ENCODE results near the gene LTBP1. TPM values are rescaled to one million over a fixed set of nuclear protein-coding genes. Genes with fewer than 3 reads are reported as not detected.

The LTBP1 gene
- total and polyA plus RNA-seq, 2 experiments from 2014 or later: 15.7 to 49.8 TPM

DNA sequence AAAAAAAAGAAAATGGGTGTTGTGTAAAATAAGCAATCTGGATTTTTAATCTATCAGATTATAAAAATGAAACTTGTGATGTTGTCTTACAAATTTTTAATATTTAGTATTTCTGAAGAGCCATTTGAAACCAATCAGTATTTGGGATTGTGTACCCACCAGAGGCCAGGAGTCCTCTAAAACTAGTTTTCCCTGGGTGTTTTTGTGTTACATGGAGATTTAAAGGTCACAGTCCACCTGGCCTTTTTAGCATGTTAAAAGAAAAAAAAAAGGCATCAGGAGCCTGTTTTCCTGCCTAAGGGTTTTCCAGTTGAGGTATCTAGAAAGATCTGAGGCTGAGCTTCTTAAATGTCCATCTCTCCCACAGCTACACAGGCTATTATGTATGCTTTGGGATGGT is 221.7 kb downstream of the LTBP1 start (continued):
- TF ChIP-seq ZNF462 (CRISPR knock-in tag; IDR thresholded peaks at IDR 0.05) (no peak), POLR2AphosphoS5 (IDR thresholded peaks at IDR 0.05; ENCODE audit: low read depth) (no peak)
- TF ChIP-seq, protein P1, sequence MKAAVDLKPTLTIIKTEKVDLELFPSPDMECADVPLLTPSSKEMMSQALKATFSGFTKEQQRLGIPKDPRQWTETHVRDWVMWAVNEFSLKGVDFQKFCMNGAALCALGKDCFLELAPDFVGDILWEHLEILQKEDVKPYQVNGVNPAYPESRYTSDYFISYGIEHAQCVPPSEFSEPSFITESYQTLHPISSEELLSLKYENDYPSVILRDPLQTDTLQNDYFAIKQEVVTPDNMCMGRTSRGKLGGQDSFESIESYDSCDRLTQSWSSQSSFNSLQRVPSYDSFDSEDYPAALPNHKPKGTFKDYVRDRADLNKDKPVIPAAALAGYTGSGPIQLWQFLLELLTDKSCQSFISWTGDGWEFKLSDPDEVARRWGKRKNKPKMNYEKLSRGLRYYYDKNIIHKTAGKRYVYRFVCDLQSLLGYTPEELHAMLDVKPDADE (IDR thresholded peaks at IDR 0.05): no peak
- TF ChIP-seq, protein P2, sequence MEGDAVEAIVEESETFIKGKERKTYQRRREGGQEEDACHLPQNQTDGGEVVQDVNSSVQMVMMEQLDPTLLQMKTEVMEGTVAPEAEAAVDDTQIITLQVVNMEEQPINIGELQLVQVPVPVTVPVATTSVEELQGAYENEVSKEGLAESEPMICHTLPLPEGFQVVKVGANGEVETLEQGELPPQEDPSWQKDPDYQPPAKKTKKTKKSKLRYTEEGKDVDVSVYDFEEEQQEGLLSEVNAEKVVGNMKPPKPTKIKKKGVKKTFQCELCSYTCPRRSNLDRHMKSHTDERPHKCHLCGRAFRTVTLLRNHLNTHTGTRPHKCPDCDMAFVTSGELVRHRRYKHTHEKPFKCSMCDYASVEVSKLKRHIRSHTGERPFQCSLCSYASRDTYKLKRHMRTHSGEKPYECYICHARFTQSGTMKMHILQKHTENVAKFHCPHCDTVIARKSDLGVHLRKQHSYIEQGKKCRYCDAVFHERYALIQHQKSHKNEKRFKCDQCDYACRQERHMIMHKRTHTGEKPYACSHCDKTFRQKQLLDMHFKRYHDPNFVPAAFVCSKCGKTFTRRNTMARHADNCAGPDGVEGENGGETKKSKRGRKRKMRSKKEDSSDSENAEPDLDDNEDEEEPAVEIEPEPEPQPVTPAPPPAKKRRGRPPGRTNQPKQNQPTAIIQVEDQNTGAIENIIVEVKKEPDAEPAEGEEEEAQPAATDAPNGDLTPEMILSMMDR (conservative IDR thresholded peaks at IDR 0.05; ENCODE audit: low read depth in 2 of 2): no peak

DNA sequence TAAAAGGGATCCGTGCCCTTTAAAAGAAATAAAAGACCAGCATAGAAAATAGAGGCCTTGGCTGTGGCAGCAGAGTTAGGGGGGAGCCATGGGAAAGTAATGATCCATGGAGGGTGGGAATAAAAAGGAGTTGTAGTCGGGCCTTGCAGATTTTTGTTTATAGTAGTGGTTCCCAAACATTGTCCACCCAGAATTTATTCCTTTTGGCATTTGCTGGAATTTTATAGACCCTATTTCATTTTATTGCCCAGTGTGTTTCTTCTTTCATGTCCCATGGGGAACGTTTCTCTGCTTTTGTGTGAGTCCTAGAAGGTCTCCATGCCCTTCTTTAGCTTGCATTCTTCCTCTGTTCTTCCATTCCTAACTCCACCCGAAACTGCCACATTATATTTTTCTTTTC is 222.2 kb downstream of the LTBP1 start:
- DNase-seq (ENCODE audit: low spot score): no peak
- H3K4me1 ChIP-seq (ENCODE audit: insufficient read depth): no peaks in the 10 kb centered on the region
- no peak overlapping the region for H3K4me3 ChIP-seq
- no peaks in the 10 kb centered on the region for H3K79me2 ChIP-seq (replicated peaks; ENCODE audit: insufficient read depth)
- no peak overlapping the region for H3K4me2 ChIP-seq
- no peaks in the 10 kb centered on the region for H3K9me2 ChIP-seq (ENCODE audit: insufficient read depth)
- H3K27me3 ChIP-seq (ENCODE audit: insufficient read depth): no peaks in the 10 kb centered on the region
- H3K36me3 ChIP-seq (ENCODE audit: insufficient read depth): peaks cover 3% of the 10 kb centered on the region; the same call in 1 of the 2 replicates
- peaks cover 3% of the 10 kb centered on the region for H3K4me1 Mint-ChIP-seq
- H3K36me3 Mint-ChIP-seq (ENCODE audit: low read depth): peaks cover 10% of the 10 kb centered on the region; the same call in 2 of the 3 replicates
- no peak for ATAC-seq
- H3K27ac Mint-ChIP-seq: no peak overlapping the region
- no peaks in the 10 kb centered on the region for H4K20me1 ChIP-seq (replicated peaks; ENCODE audit: insufficient read depth)
- no peaks in the 10 kb centered on the region for H3K27me3 Mint-ChIP-seq (ENCODE audit: insufficient read depth, low read depth, poor library complexity)
- H3F3A ChIP-seq (replicated peaks; ENCODE audit: low read depth): no peaks in the 10 kb centered on the region
- H3K9me3 Mint-ChIP-seq: peaks cover 10% of the 10 kb centered on the region
- H3K27ac ChIP-seq (ENCODE audit: low read depth): no peak overlapping the region
- H2AFZ ChIP-seq: no peak overlapping the region
- no peak overlapping the region for H3K4me3 Mint-ChIP-seq
- no peak for TF ChIP-seq EZH2 (IDR thresholded peaks at IDR 0.05; ENCODE audit: low read depth, unreplicated experiment)
- no peak for TF ChIP-seq ZNF331 (CRISPR knock-in tag; IDR thresholded peaks at IDR 0.05; ENCODE audit: low read depth)
- TF ChIP-seq JUNB (IDR thresholded peaks at IDR 0.05; ENCODE audit: unreplicated experiment): no peak
- TF ChIP-seq EZH2phosphoT487 (IDR thresholded peaks at IDR 0.05; ENCODE audit: unreplicated experiment): no peak
- no peak for TF ChIP-seq NANOG (IDR thresholded peaks at IDR 0.05; ENCODE audit: borderline replicate concordance)
- no peak for TF ChIP-seq CREB1 (CRISPR knock-in tag; IDR thresholded peaks at IDR 0.05; ENCODE audit: low read depth)
- TF ChIP-seq, protein P1 (IDR thresholded peaks at IDR 0.05): no peak
- no peak for TF ChIP-seq ZNF114 (CRISPR knock-in tag; IDR thresholded peaks at IDR 0.05)
- no peak for TF ChIP-seq POLR2AphosphoS5 (IDR thresholded peaks at IDR 0.05; ENCODE audit: low read depth)
- no peak for TF ChIP-seq STAT1 (IDR thresholded peaks at IDR 0.05; ENCODE audit: unreplicated experiment)

Measured in GM23338 (cell line).